Body of pancreas (tissue), 4 donors: ENCODE measurements around the gene PKP4. TPM values are rescaled to one million over a fixed set of nuclear protein-coding genes. Genes with fewer than 3 reads are reported as not detected.

Experiments used
- ATAC-seq: fragments of 150-250 bp; one replicate; pipeline ENCODE4 v1.9.1; 2016
- DNase-seq, 4 donors: peaks; one replicate each; pipeline ENCODE4 v3.0.0-alpha.2; 2019
- H3K27ac ChIP-seq, 4 donors: fragments of 200-600 bp; sonication (generic); 1 replicate in 3 of 4; 2 replicates in 1 of 4; pipeline versions ENCODE4 v1.5.1 to v1.6.1; 2016 to 2019; ENCODE audit warnings: mild to moderate bottlenecking in 1 of 4, mixed read lengths in 1 of 4, moderate library complexity in 1 of 4
- H3K27me3 ChIP-seq, 2 donors: fragments of 200-600 bp; sonication (generic); one replicate each; pipeline ENCODE4 v1.6.0; 2016; ENCODE audit warnings: mild to moderate bottlenecking in 1 of 2
- H3K36me3 ChIP-seq, 2 donors: fragments of 200-600 bp; sonication (generic); replicated peaks in 1 of 2; 2 replicates each; pipeline ENCODE4 v1.5.1; 2016; ENCODE audit warnings: low read depth in 2 of 2; ENCODE audit not compliant: insufficient read depth in 1 of 2
- H3K4me1 ChIP-seq: fragments of 200-600 bp; sonication (generic); one replicate; pipeline ENCODE4 v1.6.0; 2016
- H3K4me3 ChIP-seq, 2 donors: fragments of 200-600 bp; sonication (generic); 1 replicate in 1 of 2; 2 replicates in 1 of 2; pipeline ENCODE4 v1.5.1; 2016 to 2019
- H3K9me3 ChIP-seq, 3 donors: fragments of 200-600 bp; sonication (generic); 1 replicate in 2 of 3; 2 replicates in 1 of 3; pipeline ENCODE4 v1.5.1; 2016
- POLR2A ChIP-seq, 3 donors: fragments of 450-650 bp; IDR thresholded peaks; one replicate each; pipeline ENCODE4 v1.6.1; 2016; ENCODE audit warnings: antibody characterized with exemption in 3 of 3, mild to moderate bottlenecking in 2 of 3
- WGBS, 2 donors: methylation state at CpG; one replicate each; pipeline ENCODE4 v1.1.5; 2017; 5-methylcytosine and 5-hydroxymethylcytosine counted together
- intact Hi-C: fragments of 100-400 bp; cut with DNase I; formaldehyde crosslinking; loops from one replicate; pipeline ENCODE4 v1.15.1; 2023
- total RNA-seq, 2 donors: library from RNA; depleted of rRNA; stranded (reverse); fragments of >200 nt; gene quantifications; one replicate each; pipeline ENCODE4 v1.1.0, GENCODE V29; 2016
- TF ChIP-seq, protein P1 (sequence below), 7 experiments: fragments of 450-650 bp in 4 of 7; fragments of 200-600 bp in 3 of 7; sonication (generic) in 3 of 7; IDR thresholded peaks; one replicate each; pipeline ENCODE4 v1.5.1; 2016 to 2019; ENCODE audit warnings: antibody characterized with exemption in 7 of 7

The PKP4 gene
- total RNA-seq, 2 donors from 2014 or later, result 36.3 to 50.1 TPM

DNA sequence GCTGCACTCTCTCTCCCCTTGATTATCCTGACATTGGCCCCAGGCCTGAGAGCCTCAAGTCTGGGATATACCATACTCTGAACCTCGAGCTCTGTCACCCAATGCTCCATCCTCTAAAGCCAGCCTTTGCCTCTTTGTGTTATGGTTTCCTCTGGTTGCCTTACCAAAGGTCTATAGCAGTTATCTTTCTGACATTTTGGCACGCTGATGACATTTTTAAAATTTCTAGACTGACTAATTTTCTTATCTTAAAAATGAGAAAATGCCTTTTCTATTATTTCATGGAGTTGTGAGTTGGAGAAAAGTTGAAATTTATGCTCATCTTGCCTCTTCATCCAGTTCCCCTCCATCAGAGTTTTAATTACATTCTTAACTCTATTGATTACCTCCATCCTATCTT lies 62.7 kb downstream of the PKP4 start:
- intact Hi-C loops, result no loop called here
- DNase-seq, result no peak
- Histone ChIP-seq H3K4me3 (no peak overlapping the region), H3K27me3 (no peaks in the 10 kb centered on the region), H3K27ac (no peak overlapping the region), H3K9me3 (no peaks in the 10 kb centered on the region), H3K36me3 (no peaks in the 10 kb centered on the region), H3K4me1 (no peaks in the 10 kb centered on the region)
- ATAC-seq, result no peak
- WGBS, 2 donors, result 94 to 97% methylated on average over 2 of the region's 2 CpGs
- TF ChIP-seq, protein P1, sequence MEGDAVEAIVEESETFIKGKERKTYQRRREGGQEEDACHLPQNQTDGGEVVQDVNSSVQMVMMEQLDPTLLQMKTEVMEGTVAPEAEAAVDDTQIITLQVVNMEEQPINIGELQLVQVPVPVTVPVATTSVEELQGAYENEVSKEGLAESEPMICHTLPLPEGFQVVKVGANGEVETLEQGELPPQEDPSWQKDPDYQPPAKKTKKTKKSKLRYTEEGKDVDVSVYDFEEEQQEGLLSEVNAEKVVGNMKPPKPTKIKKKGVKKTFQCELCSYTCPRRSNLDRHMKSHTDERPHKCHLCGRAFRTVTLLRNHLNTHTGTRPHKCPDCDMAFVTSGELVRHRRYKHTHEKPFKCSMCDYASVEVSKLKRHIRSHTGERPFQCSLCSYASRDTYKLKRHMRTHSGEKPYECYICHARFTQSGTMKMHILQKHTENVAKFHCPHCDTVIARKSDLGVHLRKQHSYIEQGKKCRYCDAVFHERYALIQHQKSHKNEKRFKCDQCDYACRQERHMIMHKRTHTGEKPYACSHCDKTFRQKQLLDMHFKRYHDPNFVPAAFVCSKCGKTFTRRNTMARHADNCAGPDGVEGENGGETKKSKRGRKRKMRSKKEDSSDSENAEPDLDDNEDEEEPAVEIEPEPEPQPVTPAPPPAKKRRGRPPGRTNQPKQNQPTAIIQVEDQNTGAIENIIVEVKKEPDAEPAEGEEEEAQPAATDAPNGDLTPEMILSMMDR (IDR thresholded peaks at IDR 0.05), result no peak
- TF ChIP-seq POLR2A (IDR thresholded peaks at IDR 0.05), result no peak

DNA sequence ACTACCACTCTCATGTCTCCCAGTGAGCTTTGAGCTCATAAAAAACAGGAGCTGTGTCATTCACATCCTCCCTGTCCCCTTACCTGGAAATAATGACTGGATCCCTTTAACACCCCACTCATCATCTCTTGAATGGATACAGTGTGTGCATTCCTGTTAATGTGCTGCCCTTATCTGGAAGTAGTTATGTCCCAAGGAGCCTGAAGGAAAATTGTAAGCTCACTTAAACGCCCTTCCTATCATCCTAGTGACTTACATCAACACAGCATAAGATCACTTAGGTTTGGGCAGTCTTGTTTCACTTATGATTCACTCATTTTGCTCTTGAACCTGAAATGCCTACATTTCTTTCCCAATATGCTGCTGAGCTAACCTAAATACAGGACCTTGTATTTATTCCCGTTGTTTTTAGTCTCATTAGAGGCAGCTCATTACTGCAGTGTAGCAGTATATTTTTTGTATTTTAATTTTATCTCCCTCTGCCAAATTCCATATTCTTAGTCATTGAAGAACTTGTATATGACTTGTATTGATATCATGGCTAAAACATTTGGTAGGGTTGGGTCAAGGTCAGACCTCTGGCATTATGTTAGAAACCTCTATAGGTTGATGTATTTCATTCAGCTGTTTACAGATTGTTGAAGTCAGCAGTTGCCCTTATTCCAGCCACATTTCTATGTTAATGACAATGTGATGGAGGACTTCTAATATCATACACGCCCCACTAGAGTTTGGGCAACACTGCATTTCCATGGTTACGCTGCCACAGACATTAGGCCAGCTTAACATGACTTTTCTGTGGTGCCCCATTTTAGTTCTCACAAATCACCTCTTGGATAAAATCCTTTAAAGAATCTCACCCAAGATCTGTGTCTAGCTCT lies 72.9 kb downstream of the PKP4 start:
- no peak overlapping the region for H3K27ac ChIP-seq
- H3K9me3 ChIP-seq, result no peaks in the 10 kb centered on the region
- intact Hi-C loops, result no loop called here
- no peaks in the 10 kb centered on the region for H3K4me1 ChIP-seq
- ATAC-seq, result no peak
- H3K36me3 ChIP-seq, result no peaks in the 10 kb centered on the region
- no peak overlapping the region for H3K4me3 ChIP-seq
- TF ChIP-seq POLR2A (IDR thresholded peaks at IDR 0.05), result no peak
- TF ChIP-seq, protein P1 (IDR thresholded peaks at IDR 0.05), result no peak
- DNase-seq, result no peak
- no peaks in the 10 kb centered on the region for H3K27me3 ChIP-seq
- 86 to 91% methylated on average over 4 of the region's 4 CpGs for WGBS, 2 donors

DNA sequence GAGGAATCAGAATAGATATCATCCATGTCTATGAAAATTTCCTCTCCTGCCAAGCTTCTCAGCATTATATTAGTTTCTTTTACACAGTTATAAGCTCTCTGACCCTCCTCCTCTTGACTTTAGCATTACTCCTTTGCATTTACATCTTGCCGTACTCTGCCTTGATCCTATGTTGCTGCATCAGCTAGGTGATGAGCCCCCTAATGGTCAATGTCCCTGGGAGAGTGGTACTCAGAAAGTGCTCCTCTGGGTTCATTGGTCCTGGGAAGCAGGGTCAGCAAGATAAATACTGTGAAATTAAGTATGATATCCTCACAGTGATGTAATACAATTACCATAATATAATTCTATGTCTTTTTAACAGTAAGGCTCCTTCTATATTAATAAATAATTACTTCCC lies 74.1 kb downstream of the PKP4 start:
- TF ChIP-seq, protein P1 (IDR thresholded peaks at IDR 0.05), result no peak
- TF ChIP-seq POLR2A (IDR thresholded peaks at IDR 0.05), result no peak
- H3K4me1 ChIP-seq, result no peaks in the 10 kb centered on the region
- DNase-seq (no peak), ATAC-seq (no peak)
- H3K9me3 ChIP-seq, result no peaks in the 10 kb centered on the region
- no peak overlapping the region for H3K27ac ChIP-seq
- intact Hi-C loops, result no loop called here
- H3K27me3 ChIP-seq, result no peaks in the 10 kb centered on the region
- H3K36me3 ChIP-seq, result no peaks in the 10 kb centered on the region
- WGBS, 2 donors, result 86 to 90% methylated on average over 1 of the region's 1 CpG
- no peak overlapping the region for H3K4me3 ChIP-seq

DNA sequence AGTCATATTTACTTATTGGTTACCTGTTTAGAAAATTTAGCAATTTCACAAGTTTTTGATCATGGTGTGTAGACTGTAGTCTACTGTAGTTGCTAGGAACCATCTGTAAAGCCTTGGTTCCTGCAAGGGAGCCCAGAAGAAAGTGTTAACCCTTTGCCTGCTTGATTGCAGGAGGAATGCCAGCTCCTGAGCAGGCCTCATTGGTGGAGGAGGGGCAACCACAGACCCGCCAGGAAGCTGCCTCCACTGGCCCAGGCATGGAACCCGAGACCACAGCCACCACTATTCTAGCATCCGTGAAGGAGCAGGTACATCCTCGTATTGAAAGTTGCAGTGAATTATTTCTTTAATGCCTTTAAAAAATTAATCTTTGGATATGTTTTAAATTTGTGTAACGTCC lies 76.3 kb downstream of the PKP4 start:
- WGBS, 2 donors, result 95 to 98% methylated on average over 5 of the region's 5 CpGs
- no peak for DNase-seq
- Histone ChIP-seq H3K4me1 (no peaks in the 10 kb centered on the region), H3K9me3 (no peaks in the 10 kb centered on the region), H3K4me3 (no peak overlapping the region), H3K36me3 (no peaks in the 10 kb centered on the region), H3K27me3 (no peaks in the 10 kb centered on the region), H3K27ac (no peak overlapping the region)
- intact Hi-C loops, result no loop called here
- no peak for TF ChIP-seq POLR2A (IDR thresholded peaks at IDR 0.05)
- TF ChIP-seq, protein P1 (IDR thresholded peaks at IDR 0.05), result no peak
- ATAC-seq, result no peak
